H9 (cell line): Measurements from ENCODE around the gene MIER1. TPM values are rescaled to one million over a fixed set of nuclear protein-coding genes. Genes with fewer than 3 reads are reported as not detected.

Source experiments
- DNase-seq: peaks from one replicate; pipeline ENCODE4 v3.0.0-alpha.2; 2017
- H2AFZ ChIP-seq: one replicate; pipeline ENCODE4 v1.6.1; 2013; ENCODE audit warnings: mild to moderate bottlenecking, low read length, control low read depth, moderate library complexity
- H2AK5ac ChIP-seq: 2 replicates; pipeline ENCODE4 v1.6.1; 2013; ENCODE audit warnings: low read length, control low read depth, mixed read lengths; ENCODE audit not compliant: insufficient read length
- H2BK120ac ChIP-seq: one replicate; pipeline ENCODE4 v1.6.1; 2013; ENCODE audit warnings: low read depth, mild to moderate bottlenecking, low read length, control low read depth, inconsistent platforms; ENCODE audit not compliant: poor library complexity, severe bottlenecking
- H2BK12ac ChIP-seq: 2 replicates; pipeline ENCODE4 v1.6.1; 2013; ENCODE audit warnings: low read length, control low read depth, mixed read lengths, low read depth; ENCODE audit not compliant: insufficient read length
- H2BK15ac ChIP-seq: 2 replicates; pipeline ENCODE4 v1.6.1; 2013; ENCODE audit warnings: low read depth, low read length, control low read depth
- H2BK20ac ChIP-seq: one replicate; pipeline ENCODE4 v1.6.1; 2013; ENCODE audit warnings: low read depth, mild to moderate bottlenecking, low read length, control low read depth, inconsistent platforms; ENCODE audit not compliant: poor library complexity, severe bottlenecking
- H2BK5ac ChIP-seq: 2 replicates; pipeline ENCODE4 v1.6.1; 2013; ENCODE audit warnings: low read length, control low read depth, mixed read lengths; ENCODE audit not compliant: insufficient read length
- H3K14ac ChIP-seq: 2 replicates; pipeline ENCODE4 v1.6.1; 2013; ENCODE audit warnings: low read length, control low read depth; ENCODE audit not compliant: insufficient read depth
- H3K18ac ChIP-seq: 2 replicates; pipeline ENCODE4 v1.6.1; 2013; ENCODE audit warnings: low read depth, mild to moderate bottlenecking, mixed read lengths, low read length, control low read depth; ENCODE audit not compliant: insufficient read length
- H3K23ac ChIP-seq: 2 replicates; pipeline ENCODE4 v1.6.1; 2013; ENCODE audit warnings: low read length, control low read depth, mixed read lengths, low read depth; ENCODE audit not compliant: insufficient read length
- H3K23me2 ChIP-seq: 2 replicates; pipeline ENCODE4 v1.6.1; 2013; ENCODE audit warnings: low read depth, mild to moderate bottlenecking, mixed read lengths, low read length, control low read depth; ENCODE audit not compliant: insufficient read length, poor library complexity, severe bottlenecking
- H3K27ac ChIP-seq: 2 replicates; pipeline ENCODE4 v1.5.1; 2013; ENCODE audit warnings: low read length, control low read depth, mixed read lengths, low read depth; ENCODE audit not compliant: insufficient read length
- H3K27me3 ChIP-seq: 2 replicates; pipeline ENCODE4 v1.6.1; 2013; ENCODE audit warnings: low read length, control low read depth, inconsistent platforms; ENCODE audit not compliant: insufficient read depth
- H3K4ac ChIP-seq: 2 replicates; pipeline ENCODE4 v1.6.1; 2013; ENCODE audit warnings: low read depth, mild to moderate bottlenecking, control low read depth, inconsistent platforms, low read length, moderate library complexity
- H3K4me1 ChIP-seq: 2 replicates; pipeline ENCODE4 v1.6.1; 2013; ENCODE audit warnings: low read length, control low read depth, inconsistent platforms; ENCODE audit not compliant: insufficient read depth
- H3K4me2 ChIP-seq: 2 replicates; pipeline ENCODE4 v1.6.1; 2013; ENCODE audit warnings: low read length, control low read depth, mixed read lengths; ENCODE audit not compliant: insufficient read length, insufficient read depth
- H3K56ac ChIP-seq: 2 replicates; pipeline ENCODE4 v1.6.1; 2013; ENCODE audit warnings: low read depth, mild to moderate bottlenecking, mixed read lengths, low read length, control low read depth; ENCODE audit not compliant: insufficient read length
- H3K79me1 ChIP-seq: 2 replicates; pipeline ENCODE4 v1.6.1; 2013; ENCODE audit warnings: low read depth, mild to moderate bottlenecking, moderate library complexity, low read length, control low read depth, inconsistent platforms; ENCODE audit not compliant: insufficient read depth, poor library complexity, severe bottlenecking
- H3K79me2 ChIP-seq: 2 replicates; pipeline ENCODE4 v1.6.1; 2013; ENCODE audit warnings: low read length, control low read depth, inconsistent platforms; ENCODE audit not compliant: insufficient read depth
- H3K9ac ChIP-seq: 2 replicates; pipeline ENCODE4 v1.6.1; 2013; ENCODE audit warnings: low read length, control low read depth, mixed read lengths; ENCODE audit not compliant: insufficient read length; ENCODE audit errors: extremely low read depth
- H3K9me3 ChIP-seq: one replicate; pipeline ENCODE4 v1.6.1; 2013; ENCODE audit warnings: low read depth, low read length, inconsistent platforms; ENCODE audit not compliant: control insufficient read depth
- H3T11ph ChIP-seq: one replicate; pipeline ENCODE4 v1.6.1; 2013; ENCODE audit warnings: mild to moderate bottlenecking, low read length, control low read depth, inconsistent platforms
- H4K20me1 ChIP-seq: one replicate; pipeline ENCODE4 v1.6.1; 2013; ENCODE audit not compliant: control insufficient read depth, insufficient read length, insufficient read depth
- H4K5ac ChIP-seq: 2 replicates; pipeline ENCODE4 v1.6.1; 2013; ENCODE audit warnings: low read depth, mild to moderate bottlenecking, mixed read lengths, low read length, control low read depth; ENCODE audit not compliant: insufficient read length
- H4K8ac ChIP-seq: replicated peaks from 2 replicates; pipeline ENCODE4 v1.6.1; 2013; ENCODE audit warnings: low read length, control low read depth, mixed read lengths, low read depth; ENCODE audit not compliant: insufficient read length
- H4K91ac ChIP-seq: 2 replicates; pipeline ENCODE4 v1.6.1; 2013; ENCODE audit warnings: low read depth, mild to moderate bottlenecking, moderate library complexity, mixed read lengths, low read length, control low read depth; ENCODE audit not compliant: insufficient read length
- H3K27ac Mint-ChIP-seq, 3 experiments: 2 replicates in 2 of 3; 3 replicates in 1 of 3; pipeline ENCODE4 v1.8.0; 2020 to 2021; ENCODE audit warnings: mixed read lengths in 3 of 3, mild to moderate bottlenecking in 1 of 3, moderate library complexity in 1 of 3
- H3K27me3 Mint-ChIP-seq: 2 replicates; pipeline ENCODE4 v1.8.0; 2021; ENCODE audit warnings: low read depth, mild to moderate bottlenecking, moderate library complexity, mixed read lengths
- H3K36me3 Mint-ChIP-seq, 3 experiments: 2 replicates in 2 of 3; 3 replicates in 1 of 3; pipeline ENCODE4 v1.8.0; 2020 to 2021; ENCODE audit warnings: low read depth in 3 of 3, mixed read lengths in 3 of 3; ENCODE audit not compliant: insufficient read depth in 1 of 3
- H3K4me1 Mint-ChIP-seq, 2 experiments: 2 replicates each; pipeline ENCODE4 v1.8.0; 2020; ENCODE audit warnings: mixed read lengths in 2 of 2
- H3K4me3 Mint-ChIP-seq, 2 experiments: 2 replicates in 1 of 2; 3 replicates in 1 of 2; pipeline ENCODE4 v1.8.0; 2020 to 2021; ENCODE audit warnings: mild to moderate bottlenecking in 2 of 2, mixed read lengths in 2 of 2, moderate library complexity in 1 of 2
- H3K9me3 Mint-ChIP-seq, 2 experiments: 2 replicates in 1 of 2; 3 replicates in 1 of 2; pipeline ENCODE4 v1.8.0; 2020; ENCODE audit warnings: mild to moderate bottlenecking in 2 of 2, mixed read lengths in 2 of 2, moderate library complexity in 1 of 2
- WGBS: extraction: QIAGEN DNeasy Blood & Tissue Kit; methylation state at CpG from one replicate; pipeline ENCODE4 v1.1.7; 2013; ENCODE audit warnings: missing lambda C conversion rate, low lambda C conversion rate, mixed read lengths; ENCODE audit not compliant: insufficient read length; ENCODE audit errors: extremely low coverage; 5-methylcytosine and 5-hydroxymethylcytosine counted together
- total RNA-seq: library from RNA; stranded (reverse); gene quantifications from 2 replicates; pipeline ENCODE4 v1.2.1, GENCODE V29; 2021
- TF ChIP-seq, protein P1 (sequence below): fragments of 200-600 bp; sonication (generic); conservative IDR thresholded peaks from 3 replicates; pipeline ENCODE4 v1.8.0; 2021; ENCODE audit warnings: antibody characterized with exemption, mild to moderate bottlenecking

Gene MIER1
- total RNA-seq, 1 experiment from 2014 or later: 28.5 TPM

DNA sequence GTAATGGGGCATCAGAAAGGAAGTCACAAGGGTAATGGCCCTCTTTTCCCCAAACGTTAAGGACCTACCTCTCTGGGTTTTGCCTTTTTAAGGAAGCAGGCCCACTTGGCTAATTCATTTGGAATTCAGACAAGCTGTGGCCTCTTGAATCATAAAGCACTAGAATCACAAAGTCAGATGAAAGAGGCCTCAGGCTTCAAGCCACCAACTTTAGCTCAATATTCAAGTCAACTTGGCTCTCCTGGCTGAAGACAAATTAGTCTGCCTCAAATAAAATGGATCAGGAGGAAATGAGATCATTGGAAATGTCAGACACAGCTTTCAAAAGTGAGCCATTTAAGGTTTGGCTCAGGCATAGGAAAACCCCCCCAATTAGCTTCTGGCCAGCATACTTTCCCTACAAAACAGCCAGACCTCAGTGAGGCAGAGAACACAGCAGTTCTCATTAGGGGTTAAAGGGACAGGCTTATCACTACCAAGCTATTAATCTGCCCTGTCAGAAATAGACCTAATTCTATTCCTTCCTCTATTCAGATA, 94.9 kb downstream of the MIER1 start:
- no peaks in the 10 kb centered on the region for H3K9me3 Mint-ChIP-seq
- Histone ChIP-seq H3K4ac (no peak overlapping the region), H2AK5ac (no peak overlapping the region), H3K4me1 (no peaks in the 10 kb centered on the region; the same call in 1 of the 2 replicates), H3K79me1 (no peaks in the 10 kb centered on the region), H4K5ac (no peak overlapping the region), H4K91ac (no peak overlapping the region), H2BK12ac (no peak overlapping the region), H4K20me1 (no peaks in the 10 kb centered on the region), H3K27ac (no peak overlapping the region), H3K9ac (no peak overlapping the region), H3K14ac (no peak overlapping the region), H2BK120ac (no peak overlapping the region), H3T11ph (no peak overlapping the region), H2AFZ (no peak overlapping the region), H3K79me2 (no peaks in the 10 kb centered on the region), H3K4me2 (no peak overlapping the region), H3K23ac (no peak overlapping the region), H3K56ac (no peak overlapping the region), H3K18ac (no peak overlapping the region), H2BK15ac (no peak overlapping the region), H2BK5ac (no peak overlapping the region), H2BK20ac (no peak overlapping the region), H3K9me3 (no peaks in the 10 kb centered on the region), H4K8ac (no peak overlapping the region), H3K27me3 (no peaks in the 10 kb centered on the region), H3K23me2 (no peaks in the 10 kb centered on the region)
- peak; percentile 43 for DNase-seq
- TF ChIP-seq, protein P1, sequence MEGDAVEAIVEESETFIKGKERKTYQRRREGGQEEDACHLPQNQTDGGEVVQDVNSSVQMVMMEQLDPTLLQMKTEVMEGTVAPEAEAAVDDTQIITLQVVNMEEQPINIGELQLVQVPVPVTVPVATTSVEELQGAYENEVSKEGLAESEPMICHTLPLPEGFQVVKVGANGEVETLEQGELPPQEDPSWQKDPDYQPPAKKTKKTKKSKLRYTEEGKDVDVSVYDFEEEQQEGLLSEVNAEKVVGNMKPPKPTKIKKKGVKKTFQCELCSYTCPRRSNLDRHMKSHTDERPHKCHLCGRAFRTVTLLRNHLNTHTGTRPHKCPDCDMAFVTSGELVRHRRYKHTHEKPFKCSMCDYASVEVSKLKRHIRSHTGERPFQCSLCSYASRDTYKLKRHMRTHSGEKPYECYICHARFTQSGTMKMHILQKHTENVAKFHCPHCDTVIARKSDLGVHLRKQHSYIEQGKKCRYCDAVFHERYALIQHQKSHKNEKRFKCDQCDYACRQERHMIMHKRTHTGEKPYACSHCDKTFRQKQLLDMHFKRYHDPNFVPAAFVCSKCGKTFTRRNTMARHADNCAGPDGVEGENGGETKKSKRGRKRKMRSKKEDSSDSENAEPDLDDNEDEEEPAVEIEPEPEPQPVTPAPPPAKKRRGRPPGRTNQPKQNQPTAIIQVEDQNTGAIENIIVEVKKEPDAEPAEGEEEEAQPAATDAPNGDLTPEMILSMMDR: no peak
- peaks cover 23 to 26% of the 10 kb centered on the region in 2 experiments for H3K4me1 Mint-ChIP-seq
- H3K27me3 Mint-ChIP-seq: 0 out of 2 replicates have a peak, but pooled peaks cover 2% of the 10 kb centered on the region
- H3K36me3 Mint-ChIP-seq: peaks cover 0 to 2% (median 0%) of the 10 kb centered on the region in 3 experiments; a peak in 3 of 7 replicates
- WGBS: no CpG with 5 or more reads among the region's 1 CpG
- peak overlapping the region in 1 of 3 experiments; percentile 1; a peak in 1 of 7 replicates for H3K27ac Mint-ChIP-seq
- no peak overlapping the region for H3K4me3 Mint-ChIP-seq
